GM23338 (cell line): ENCODE results near the gene MSH2. TPM values are rescaled to one million over a fixed set of nuclear protein-coding genes. Genes with fewer than 3 reads are reported as not detected.

Experiments
- ATAC-seq: fragments of 200-7000 bp; cut with Tn5 transposase; 3 replicates; pipeline ENCODE4 v1.9.1; 2020
- DNase-seq: peaks from one replicate; pipeline ENCODE4 v3.0.0-alpha.2; 2015; ENCODE audit warnings: low spot score
- H2AFZ ChIP-seq: fragments of 200-600 bp; sonication (generic); 2 replicates; pipeline ENCODE4 v1.8.0; 2016; ENCODE audit warnings: antibody characterized with exemption, mild to moderate bottlenecking, moderate library complexity
- H3F3A ChIP-seq: fragments of 200-600 bp; sonication (generic); replicated peaks from 2 replicates; pipeline ENCODE4 v1.8.0; 2017; ENCODE audit warnings: antibody characterized with exemption, mixed run types, low read depth
- H3K27ac ChIP-seq: fragments of 200-600 bp; sonication (generic); 2 replicates; pipeline ENCODE4 v1.6.1; 2016; ENCODE audit warnings: low read depth
- H3K27me3 ChIP-seq: fragments of 200-600 bp; sonication (generic); 2 replicates; pipeline ENCODE4 v1.8.0; 2016; ENCODE audit warnings: mild to moderate bottlenecking, mixed run types, moderate library complexity; ENCODE audit not compliant: insufficient read depth
- H3K36me3 ChIP-seq: fragments of 200-600 bp; sonication (generic); 2 replicates; pipeline ENCODE4 v1.8.0; 2016; ENCODE audit warnings: mild to moderate bottlenecking; ENCODE audit not compliant: insufficient read depth
- H3K4me1 ChIP-seq: fragments of 200-600 bp; sonication (generic); 2 replicates; pipeline ENCODE4 v1.8.0; 2016; ENCODE audit warnings: mild to moderate bottlenecking, moderate library complexity; ENCODE audit not compliant: insufficient read depth
- H3K4me2 ChIP-seq: fragments of 200-600 bp; sonication (generic); 2 replicates; pipeline ENCODE4 v1.7.1; 2017; ENCODE audit warnings: mixed run types
- H3K4me3 ChIP-seq: fragments of 200-600 bp; sonication (generic); 2 replicates; pipeline ENCODE4 v1.6.1; 2016; ENCODE audit warnings: mixed run types
- H3K79me2 ChIP-seq: fragments of 200-600 bp; sonication (generic); replicated peaks from 2 replicates; pipeline ENCODE4 v1.8.0; 2017; ENCODE audit warnings: mild to moderate bottlenecking; ENCODE audit not compliant: insufficient read depth
- H3K9me2 ChIP-seq: fragments of 200-600 bp; sonication (generic); 2 replicates; pipeline ENCODE4 v1.8.0; 2017; ENCODE audit not compliant: insufficient read depth
- H4K20me1 ChIP-seq: fragments of 200-600 bp; sonication (generic); replicated peaks from 2 replicates; pipeline ENCODE4 v1.8.0; 2017; ENCODE audit warnings: mild to moderate bottlenecking; ENCODE audit not compliant: insufficient read depth
- H3K27ac Mint-ChIP-seq: 2 replicates; pipeline ENCODE4 v1.8.0; 2020; ENCODE audit warnings: inconsistent platforms, mild to moderate bottlenecking, moderate library complexity, mixed read lengths
- H3K27me3 Mint-ChIP-seq: 3 replicates; pipeline ENCODE4 v1.8.0; 2022; ENCODE audit warnings: low read depth, mild to moderate bottlenecking, moderate library complexity, mixed read lengths, inconsistent platforms; ENCODE audit not compliant: insufficient read depth, poor library complexity
- H3K36me3 Mint-ChIP-seq: 3 replicates; pipeline ENCODE4 v1.8.0; 2021; ENCODE audit warnings: low read depth, mild to moderate bottlenecking, inconsistent platforms, moderate library complexity, mixed read lengths
- H3K4me1 Mint-ChIP-seq: 3 replicates; pipeline ENCODE4 v1.8.0; 2020; ENCODE audit warnings: mild to moderate bottlenecking, inconsistent platforms, mixed read lengths
- H3K4me3 Mint-ChIP-seq: 3 replicates; pipeline ENCODE4 v1.8.0; 2021; ENCODE audit warnings: moderate library complexity, mild to moderate bottlenecking, inconsistent platforms, mixed read lengths
- H3K9me3 Mint-ChIP-seq: 3 replicates; pipeline ENCODE4 v1.8.0; 2020; ENCODE audit warnings: moderate library complexity, mild to moderate bottlenecking, inconsistent platforms, mixed read lengths
- CREB1 ChIP-seq: fragments of 250-450 bp; sonication (Bioruptor Pico); IDR thresholded peaks from 2 replicates; pipeline ENCODE4 v1.5.0; 2020; ENCODE audit warnings: low read depth, mild to moderate bottlenecking, moderate library complexity
- CTCF ChIP-seq, 2 experiments: fragments of 200-600 bp in 1 of 2; sonication (generic) in 1 of 2; conservative IDR thresholded peaks; 2 replicates each; pipeline versions ENCODE4 v1.5.1 to v1.6.1; 2016 to 2017; ENCODE audit warnings: antibody characterized with exemption in 2 of 2, low read depth in 2 of 2, mild to moderate bottlenecking in 2 of 2, moderate library complexity in 1 of 2
- EZH2 ChIP-seq: fragments of 200-600 bp; sonication (generic); IDR thresholded peaks from one replicate; pipeline ENCODE4 v1.8.0; 2017; ENCODE audit warnings: antibody characterized with exemption, mild to moderate bottlenecking, low read depth; ENCODE audit not compliant: unreplicated experiment
- EZH2phosphoT487 ChIP-seq: fragments of 200-600 bp; sonication (generic); IDR thresholded peaks from one replicate; pipeline ENCODE4 v1.8.1; 2018; ENCODE audit warnings: antibody characterized with exemption; ENCODE audit not compliant: unreplicated experiment
- JUNB ChIP-seq: IDR thresholded peaks from one replicate; pipeline ENCODE4 v1.6.1; 2016; ENCODE audit warnings: antibody characterized with exemption; ENCODE audit not compliant: unreplicated experiment
- NANOG ChIP-seq: IDR thresholded peaks from 2 replicates; pipeline ENCODE4 v1.6.1; 2016; ENCODE audit warnings: antibody characterized with exemption, borderline replicate concordance
- POLR2AphosphoS5 ChIP-seq: IDR thresholded peaks from 2 replicates; pipeline ENCODE4 v1.6.1; 2016; ENCODE audit warnings: antibody characterized with exemption, low read depth
- REST ChIP-seq: IDR thresholded peaks from one replicate; pipeline ENCODE4 v1.6.1; 2018; ENCODE audit warnings: antibody characterized with exemption; ENCODE audit not compliant: unreplicated experiment
- STAT1 ChIP-seq: IDR thresholded peaks from one replicate; pipeline ENCODE4 v1.6.1; 2016; ENCODE audit warnings: antibody characterized with exemption; ENCODE audit not compliant: unreplicated experiment
- ZNF114 ChIP-seq: fragments of 250-450 bp; sonication (Bioruptor Pico); IDR thresholded peaks from 2 replicates; pipeline ENCODE4 v1.5.0; 2020; ENCODE audit warnings: mild to moderate bottlenecking, moderate library complexity
- ZNF331 ChIP-seq: fragments of 250-450 bp; sonication (Bioruptor Pico); IDR thresholded peaks from 2 replicates; pipeline ENCODE4 v1.5.0; 2020; ENCODE audit warnings: low read depth, mild to moderate bottlenecking, moderate library complexity
- polyA plus RNA-seq: library from polyadenylated mRNA; unstranded; fragments of >200 nt; fragmentation: Nextera tagmentation; extraction: Ambion mirVana; gene quantifications from 2 replicates; pipeline ENCODE4 v1.2.1, GENCODE V29; 2016
- total RNA-seq: library from RNA; depleted of rRNA; stranded (reverse); fragments of >200 nt; shearing (Covaris generic); gene quantifications from 2 replicates; pipeline ENCODE4 v1.2.3, GENCODE V29; 2014
- TF ChIP-seq, protein P1 (sequence below): IDR thresholded peaks from 2 replicates; pipeline ENCODE4 v1.6.1; 2016; ENCODE audit warnings: antibody characterized with exemption
- TF ChIP-seq, protein P2 (sequence below): fragments of 250-450 bp; sonication (Bioruptor Pico); IDR thresholded peaks from 2 replicates; pipeline ENCODE4 v1.5.0; 2020; ENCODE audit warnings: mild to moderate bottlenecking, moderate library complexity

MSH2 gene
- total and polyA plus RNA-seq, 2 experiments from 2014 or later = 156 to 249 TPM

DNA sequence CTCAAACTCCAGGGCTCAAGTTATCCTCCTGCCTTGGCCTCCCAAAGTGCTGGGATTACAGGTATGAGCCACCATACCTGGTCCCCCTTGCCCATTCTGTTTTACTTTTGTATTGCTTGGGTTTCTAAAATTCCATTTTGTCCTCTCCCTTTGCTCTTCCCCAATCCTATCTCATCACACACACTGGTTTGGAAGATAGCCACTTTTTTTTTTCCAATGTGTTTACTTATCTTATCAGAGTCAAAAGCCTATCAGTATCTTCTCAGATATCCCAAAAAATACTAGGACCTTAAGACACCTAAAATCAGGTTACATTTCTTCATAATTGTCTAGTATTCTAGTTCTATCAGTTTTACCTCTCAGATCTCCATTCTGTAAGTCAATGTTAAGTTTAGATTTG lies 56.1 kb downstream of the MSH2 start:
- peaks cover 3% of the 10 kb centered on the region for H3K27me3 Mint-ChIP-seq
- no peak overlapping the region for H3K27ac Mint-ChIP-seq
- DNase-seq (no peak), ATAC-seq (no peak)
- Histone ChIP-seq H3K36me3 (peaks cover 44% of the 10 kb centered on the region), H3K4me3 (no peak overlapping the region), H3K79me2 (peaks cover 77% of the 10 kb centered on the region), H3K27ac (0 out of 2 replicates have a peak overlapping the region, but pooled peaks have one; percentile 73), H3K4me2 (no peak overlapping the region), H3K4me1 (no peaks in the 10 kb centered on the region), H4K20me1 (peaks cover 24% of the 10 kb centered on the region), H3K27me3 (no peaks in the 10 kb centered on the region), H3K9me2 (no peaks in the 10 kb centered on the region), H2AFZ (no peak overlapping the region), H3F3A (0 out of 2 replicates have a peak, but pooled peaks cover 3% of the 10 kb centered on the region)
- peaks cover 3% of the 10 kb centered on the region; the same call in 1 of the 3 replicates for H3K4me1 Mint-ChIP-seq
- H3K9me3 Mint-ChIP-seq = no peaks in the 10 kb centered on the region; the same call in 2 of the 3 replicates
- H3K4me3 Mint-ChIP-seq = no peak overlapping the region
- no peak for TF ChIP-seq CREB1
- no peak for TF ChIP-seq STAT1
- TF ChIP-seq, protein P1, sequence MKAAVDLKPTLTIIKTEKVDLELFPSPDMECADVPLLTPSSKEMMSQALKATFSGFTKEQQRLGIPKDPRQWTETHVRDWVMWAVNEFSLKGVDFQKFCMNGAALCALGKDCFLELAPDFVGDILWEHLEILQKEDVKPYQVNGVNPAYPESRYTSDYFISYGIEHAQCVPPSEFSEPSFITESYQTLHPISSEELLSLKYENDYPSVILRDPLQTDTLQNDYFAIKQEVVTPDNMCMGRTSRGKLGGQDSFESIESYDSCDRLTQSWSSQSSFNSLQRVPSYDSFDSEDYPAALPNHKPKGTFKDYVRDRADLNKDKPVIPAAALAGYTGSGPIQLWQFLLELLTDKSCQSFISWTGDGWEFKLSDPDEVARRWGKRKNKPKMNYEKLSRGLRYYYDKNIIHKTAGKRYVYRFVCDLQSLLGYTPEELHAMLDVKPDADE = no peak
- TF ChIP-seq, protein P2, sequence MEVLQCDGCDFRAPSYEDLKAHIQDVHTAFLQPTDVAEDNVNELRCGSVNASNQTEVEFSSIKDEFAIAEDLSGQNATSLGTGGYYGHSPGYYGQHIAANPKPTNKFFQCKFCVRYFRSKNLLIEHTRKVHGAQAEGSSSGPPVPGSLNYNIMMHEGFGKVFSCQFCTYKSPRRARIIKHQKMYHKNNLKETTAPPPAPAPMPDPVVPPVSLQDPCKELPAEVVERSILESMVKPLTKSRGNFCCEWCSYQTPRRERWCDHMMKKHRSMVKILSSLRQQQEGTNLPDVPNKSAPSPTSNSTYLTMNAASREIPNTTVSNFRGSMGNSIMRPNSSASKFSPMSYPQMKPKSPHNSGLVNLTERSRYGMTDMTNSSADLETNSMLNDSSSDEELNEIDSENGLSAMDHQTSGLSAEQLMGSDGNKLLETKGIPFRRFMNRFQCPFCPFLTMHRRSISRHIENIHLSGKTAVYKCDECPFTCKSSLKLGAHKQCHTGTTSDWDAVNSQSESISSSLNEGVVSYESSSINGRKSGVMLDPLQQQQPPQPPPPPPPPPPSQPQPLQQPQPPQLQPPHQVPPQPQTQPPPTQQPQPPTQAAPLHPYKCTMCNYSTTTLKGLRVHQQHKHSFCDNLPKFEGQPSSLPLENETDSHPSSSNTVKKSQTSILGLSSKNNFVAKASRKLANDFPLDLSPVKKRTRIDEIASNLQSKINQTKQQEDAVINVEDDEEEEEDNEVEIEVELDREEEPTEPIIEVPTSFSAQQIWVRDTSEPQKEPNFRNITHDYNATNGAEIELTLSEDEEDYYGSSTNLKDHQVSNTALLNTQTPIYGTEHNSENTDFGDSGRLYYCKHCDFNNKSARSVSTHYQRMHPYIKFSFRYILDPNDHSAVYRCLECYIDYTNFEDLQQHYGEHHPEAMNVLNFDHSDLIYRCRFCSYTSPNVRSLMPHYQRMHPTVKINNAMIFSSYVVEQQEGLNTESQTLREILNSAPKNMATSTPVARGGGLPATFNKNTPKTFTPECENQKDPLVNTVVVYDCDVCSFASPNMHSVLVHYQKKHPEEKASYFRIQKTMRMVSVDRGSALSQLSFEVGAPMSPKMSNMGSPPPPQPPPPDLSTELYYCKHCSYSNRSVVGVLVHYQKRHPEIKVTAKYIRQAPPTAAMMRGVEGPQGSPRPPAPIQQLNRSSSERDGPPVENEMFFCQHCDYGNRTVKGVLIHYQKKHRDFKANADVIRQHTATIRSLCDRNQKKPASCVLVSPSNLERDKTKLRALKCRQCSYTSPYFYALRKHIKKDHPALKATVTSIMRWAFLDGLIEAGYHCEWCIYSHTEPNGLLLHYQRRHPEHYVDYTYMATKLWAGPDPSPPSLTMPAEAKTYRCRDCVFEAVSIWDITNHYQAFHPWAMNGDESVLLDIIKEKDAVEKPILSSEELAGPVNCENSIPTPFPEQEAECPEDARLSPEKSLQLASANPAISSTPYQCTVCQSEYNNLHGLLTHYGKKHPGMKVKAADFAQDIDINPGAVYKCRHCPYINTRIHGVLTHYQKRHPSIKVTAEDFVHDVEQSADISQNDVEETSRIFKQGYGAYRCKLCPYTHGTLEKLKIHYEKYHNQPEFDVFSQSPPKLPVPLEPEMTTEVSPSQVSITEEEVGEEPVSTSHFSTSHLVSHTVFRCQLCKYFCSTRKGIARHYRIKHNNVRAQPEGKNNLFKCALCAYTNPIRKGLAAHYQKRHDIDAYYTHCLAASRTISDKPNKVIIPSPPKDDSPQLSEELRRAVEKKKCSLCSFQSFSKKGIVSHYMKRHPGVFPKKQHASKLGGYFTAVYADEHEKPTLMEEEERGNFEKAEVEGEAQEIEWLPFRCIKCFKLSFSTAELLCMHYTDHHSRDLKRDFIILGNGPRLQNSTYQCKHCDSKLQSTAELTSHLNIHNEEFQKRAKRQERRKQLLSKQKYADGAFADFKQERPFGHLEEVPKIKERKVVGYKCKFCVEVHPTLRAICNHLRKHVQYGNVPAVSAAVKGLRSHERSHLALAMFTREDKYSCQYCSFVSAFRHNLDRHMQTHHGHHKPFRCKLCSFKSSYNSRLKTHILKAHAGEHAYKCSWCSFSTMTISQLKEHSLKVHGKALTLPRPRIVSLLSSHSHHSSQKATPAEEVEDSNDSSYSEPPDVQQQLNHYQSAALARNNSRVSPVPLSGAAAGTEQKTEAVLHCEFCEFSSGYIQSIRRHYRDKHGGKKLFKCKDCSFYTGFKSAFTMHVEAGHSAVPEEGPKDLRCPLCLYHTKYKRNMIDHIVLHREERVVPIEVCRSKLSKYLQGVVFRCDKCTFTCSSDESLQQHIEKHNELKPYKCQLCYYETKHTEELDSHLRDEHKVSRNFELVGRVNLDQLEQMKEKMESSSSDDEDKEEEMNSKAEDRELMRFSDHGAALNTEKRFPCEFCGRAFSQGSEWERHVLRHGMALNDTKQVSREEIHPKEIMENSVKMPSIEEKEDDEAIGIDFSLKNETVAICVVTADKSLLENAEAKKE (CRISPR knock-in tag) = no peak
- no peak for TF ChIP-seq CTCF (conservative IDR thresholded peaks at IDR 0.05; ENCODE audit: low read depth in 2 of 2)
- no peak for TF ChIP-seq JUNB
- no peak for TF ChIP-seq REST
- TF ChIP-seq ZNF331 (CRISPR knock-in tag) = no peak
- TF ChIP-seq EZH2 = no peak
- no peak for TF ChIP-seq POLR2AphosphoS5
- no peak for TF ChIP-seq EZH2phosphoT487
- no peak for TF ChIP-seq NANOG
- no peak for TF ChIP-seq ZNF114 (CRISPR knock-in tag)
- peaks cover 87% of the 10 kb centered on the region for H3K36me3 Mint-ChIP-seq
